GM12874 (cell line): ENCODE measurements around the gene MVK.

ENCODE experiments used
- CTCF ChIP-seq: IDR thresholded peaks from 2 replicates; pipeline ENCODE4 v1.5.1; 2011; ENCODE audit warnings: low read depth, mild to moderate bottlenecking, control low read depth, low read length, moderate library complexity; ENCODE audit not compliant: insufficient read depth

Gene MVK

GRCh38 chr12:109579639-109580038 lies 6.0 kb downstream of the MVK start:
- no peak for TF ChIP-seq CTCF

GRCh38 chr12:109580272-109580671 lies 6.7 kb downstream of the MVK start:
- no peak for TF ChIP-seq CTCF

GRCh38 chr12:109580684-109581333 lies 7.2 kb downstream of the MVK start:
- no peak for TF ChIP-seq CTCF

GRCh38 chr12:109581334-109581691 lies 7.7 kb downstream of the MVK start:
- TF ChIP-seq CTCF: no peak

- TF ChIP-seq CTCF: no peak
Measured at GRCh38 chr12:109581856-109582255, 8.3 kb downstream of the MVK start.

GRCh38 chr12:109582636-109583035 lies 9.0 kb downstream of the MVK start:
- TF ChIP-seq CTCF: no peak

- no peak for TF ChIP-seq CTCF
Measured at GRCh38 chr12:109583733-109584132, 10.1 kb downstream of the MVK start.
